ENCODE data around the gene LASP1.
"Not testable (repeated sequence)": the region's sequence is repeated elsewhere in the genome, so short reads cannot be mapped to it uniquely, and the experiment has no call there.

Gene LASP1

GRCh38 chr17:38908676-38909181 is 38.9 kb downstream of the LASP1 start:
- no peak for DNase-seq (ENCODE audit: low read depth in 2 of 2)

- DNase-seq (ENCODE audit: low read depth in 2 of 2): no peak
Observed at GRCh38 chr17:38910325-38910724, 40.5 kb downstream of the LASP1 start.

- no peak for DNase-seq (ENCODE audit: low read depth in 2 of 2)
Observed at GRCh38 chr17:38911081-38911730, 41.3 kb downstream of the LASP1 start.

GRCh38 chr17:38911731-38912081 is 41.8 kb downstream of the LASP1 start:
- DNase-seq (ENCODE audit: low read depth in 2 of 2): not testable (repeated sequence)

GRCh38 chr17:38912221-38912813 is 42.5 kb downstream of the LASP1 start:
- DNase-seq (ENCODE audit: low read depth in 2 of 2): no peak

GRCh38 chr17:38914741-38915638 is 45.1 kb downstream of the LASP1 start:
- DNase-seq (ENCODE audit: low read depth in 2 of 2): no peak

GRCh38 chr17:38915639-38915995 is 45.8 kb downstream of the LASP1 start:
- no peak for DNase-seq (ENCODE audit: low read depth in 2 of 2)

GRCh38 chr17:38916771-38917170 is 46.9 kb downstream of the LASP1 start:
- DNase-seq (ENCODE audit: low read depth in 2 of 2): no peak

GRCh38 chr17:38917259-38917658 is 47.4 kb downstream of the LASP1 start:
- no peak for DNase-seq (ENCODE audit: low read depth in 2 of 2)

- DNase-seq (ENCODE audit: low read depth in 2 of 2): no peak
Observed at GRCh38 chr17:38918129-38918913, 48.5 kb downstream of the LASP1 start.

- DNase-seq (ENCODE audit: low read depth in 2 of 2): no peak
Observed at GRCh38 chr17:38918916-38919315, 49.1 kb downstream of the LASP1 start.

- no peak for DNase-seq (ENCODE audit: low read depth in 2 of 2)
Observed at GRCh38 chr17:38919316-38920078, 49.6 kb downstream of the LASP1 start.

GRCh38 chr17:38920374-38921291 is 50.8 kb downstream of the LASP1 start:
- no peak for DNase-seq (ENCODE audit: low read depth in 2 of 2)

GRCh38 chr17:38921756-38922411 is 52.0 kb downstream of the LASP1 start:
- DNase-seq (ENCODE audit: low read depth in 2 of 2): no peak

GRCh38 chr17:38922538-38923297 is 52.9 kb downstream of the LASP1 start:
- DNase-seq (ENCODE audit: low read depth in 2 of 2): no peak

- peak in 1 of 2 donors; percentile 13 for DNase-seq (ENCODE audit: low read depth in 2 of 2)
Observed at GRCh38 chr17:38925263-38925995, 55.6 kb downstream of the LASP1 start, which contains the start of gene LASP1NB. Gene LASP1NB (plus strand): TSS chr17:38925614.

- no peak for DNase-seq (ENCODE audit: low read depth in 2 of 2)
Observed at GRCh38 chr17:38926293-38927070, 56.6 kb downstream of the LASP1 start.
